Measurements from ENCODE around the gene GCAT. TPM values are rescaled to one million over a fixed set of nuclear protein-coding genes. Genes with fewer than 3 reads are reported as not detected.

The GCAT gene
- total RNA-seq, 3 donors from 2014 or later (not counting 1 experiment from before 2014, with no cell fraction given), result 0.25 to 1.2 (median 0.28) TPM

- peaks cover 56% of the 10 kb centered on the region for H3K4me1 ChIP-seq (ENCODE audit: control insufficient read depth, insufficient read depth, low read length)
- H3K4me1 Mint-ChIP-seq, result peaks cover 15 to 50% of the 10 kb centered on the region in 2 donors
Measured at GRCh38 chr22:37803639-37804351, 3.9 kb upstream of the GCAT start.

DNA sequence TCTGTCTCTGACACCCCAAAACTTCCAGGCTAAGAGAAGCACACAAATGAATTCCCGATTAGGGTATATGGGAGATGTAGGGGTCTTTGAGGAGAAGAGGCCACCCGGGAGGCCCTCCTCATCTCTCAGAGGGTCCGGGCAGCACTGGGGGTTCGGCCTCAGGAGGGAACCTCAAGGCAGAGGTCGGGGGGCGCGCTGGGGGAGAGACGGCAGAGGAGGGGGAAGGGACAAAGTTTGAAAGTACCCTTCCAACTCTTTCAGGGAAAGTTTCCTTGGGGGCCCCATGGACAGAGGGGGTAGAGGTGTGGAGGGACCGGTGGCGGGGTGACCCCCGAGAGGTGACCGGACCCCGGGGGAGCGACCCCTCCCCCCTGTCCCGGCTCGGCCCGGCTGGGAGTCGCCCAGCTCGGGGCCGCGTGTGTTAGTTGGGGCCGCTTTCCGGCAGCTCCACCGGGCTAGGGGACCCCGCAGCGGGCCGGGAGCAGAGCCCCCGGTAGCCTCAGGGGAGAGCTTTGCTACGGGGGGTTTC, 3.3 kb upstream of the GCAT start:
- Mint-ChIP-seq H3K4me1 (peaks cover 15 to 50% of the 10 kb centered on the region in 2 donors), H3K9me3 (no peaks in the 10 kb centered on the region), H3K36me3 (no peaks in the 10 kb centered on the region), H3K27me3 (ENCODE audit: low read depth in 2 of 2) (peaks cover 38 to 45% of the 10 kb centered on the region in 2 donors), H3K4me3 (peak overlapping the region; percentile 61), H3K27ac (peak overlapping the region in 1 of 2 donors; percentile 73)
- H3K27me3 ChIP-seq (ENCODE audit: control insufficient read depth, insufficient read depth, low read length), result peaks cover 63% of the 10 kb centered on the region
- no peak for TF ChIP-seq CTCF (IDR thresholded peaks at IDR 0.05)
- intact Hi-C loops (cut with micrococcal nuclease), result no loop called here
- H3K27ac ChIP-seq (ENCODE audit: low read length), result no peak overlapping the region
- DNase-seq (no peak), ATAC-seq (no peak)
- H3K36me3 ChIP-seq (ENCODE audit: control insufficient read depth, insufficient read depth, low read length), result no peaks in the 10 kb centered on the region
- H3K4me3 ChIP-seq (ENCODE audit: low read length), result no peak overlapping the region
- H3K9me3 ChIP-seq (ENCODE audit: control insufficient read depth, insufficient read depth, low read length), result no peaks in the 10 kb centered on the region
- peaks cover 56% of the 10 kb centered on the region for H3K4me1 ChIP-seq (ENCODE audit: control insufficient read depth, insufficient read depth, low read length)
- WGBS (ENCODE audit: insufficient coverage), result 4% methylated on average over 29 of the region's 29 CpGs

More at GRCh38 chr22:37803639-37804351, 3.9 kb upstream of the GCAT start:
- no peaks in the 10 kb centered on the region for H3K9me3 Mint-ChIP-seq
- WGBS (ENCODE audit: insufficient coverage), result 79% methylated on average over 33 of the region's 34 CpGs
- Histone ChIP-seq H3K9me3 (ENCODE audit: control insufficient read depth, insufficient read depth, low read length) (no peaks in the 10 kb centered on the region), H3K27ac (ENCODE audit: low read length) (no peak overlapping the region), H3K4me3 (ENCODE audit: low read length) (no peak overlapping the region), H3K27me3 (ENCODE audit: control insufficient read depth, insufficient read depth, low read length) (peaks cover 57% of the 10 kb centered on the region), H3K36me3 (ENCODE audit: control insufficient read depth, insufficient read depth, low read length) (no peaks in the 10 kb centered on the region)
- no peaks in the 10 kb centered on the region for H3K36me3 Mint-ChIP-seq
- peak overlapping the region in 1 of 2 donors; percentile 73 for H3K27ac Mint-ChIP-seq
- DNase-seq (peak in 1 of 2 donors; percentile 9), ATAC-seq (no peak)
- no peak for TF ChIP-seq CTCF (IDR thresholded peaks at IDR 0.05)
- intact Hi-C loops (cut with micrococcal nuclease), result no loop called here
- H3K4me3 Mint-ChIP-seq, result peak overlapping the region; percentile 61
- H3K27me3 Mint-ChIP-seq (ENCODE audit: low read depth in 2 of 2), result peaks cover 38 to 45% of the 10 kb centered on the region in 2 donors

GRCh38 chr22:37804881-37805809, 2.6 kb upstream of the GCAT start:
- Histone ChIP-seq H3K36me3 (ENCODE audit: control insufficient read depth, insufficient read depth, low read length) (no peaks in the 10 kb centered on the region), H3K9me3 (ENCODE audit: control insufficient read depth, insufficient read depth, low read length) (no peaks in the 10 kb centered on the region), H3K4me3 (ENCODE audit: low read length) (peak overlapping the region; percentile 33), H3K27me3 (ENCODE audit: control insufficient read depth, insufficient read depth, low read length) (peaks cover 67% of the 10 kb centered on the region), H3K4me1 (ENCODE audit: control insufficient read depth, insufficient read depth, low read length) (peaks cover 56% of the 10 kb centered on the region), H3K27ac (ENCODE audit: low read length) (no peak overlapping the region)
- ATAC-seq (peak; percentile 25 to 31 (median 30)), DNase-seq (peak; percentile 60 to 74)
- 4% methylated on average over 87 of the region's 87 CpGs for WGBS (ENCODE audit: insufficient coverage)
- no peaks in the 10 kb centered on the region for H3K36me3 Mint-ChIP-seq
- peak overlapping the region; percentile 74 for H3K4me3 Mint-ChIP-seq
- H3K27ac Mint-ChIP-seq, result peak overlapping the region in 1 of 2 donors; percentile 73
- intact Hi-C loops (cut with micrococcal nuclease), result loop anchor here (5.0 kb wide), 1 partner anchor 37 kb away; the partner anchor contains the start of gene ANKRD54
- peaks cover 15 to 50% of the 10 kb centered on the region in 2 donors for H3K4me1 Mint-ChIP-seq
- no peak for TF ChIP-seq CTCF (IDR thresholded peaks at IDR 0.05)
- H3K9me3 Mint-ChIP-seq, result no peaks in the 10 kb centered on the region
- H3K27me3 Mint-ChIP-seq (ENCODE audit: low read depth in 2 of 2), result peaks cover 38 to 44% of the 10 kb centered on the region in 2 donors
